ENCODE data around the gene GNG3.
A peak's percentile ranks its signal among the peaks of the same experiment; 100 is the strongest.

- no peak for TF ChIP-seq POLR2A (IDR thresholded peaks at IDR 0.05; ENCODE audit: low read length)
- no peak for TF ChIP-seq POLR2AphosphoS2 (conservative IDR thresholded peaks at IDR 0.05; ENCODE audit: low read length)
- TF ChIP-seq ELK1 (IDR thresholded peaks at IDR 0.05; ENCODE audit: low read depth, low read length): no peak
- peak; percentile 64 to 72 for TF ChIP-seq RAD21 (conservative IDR thresholded peaks at IDR 0.05 in 1 of 2, IDR thresholded peaks at IDR 0.05 in 1 of 2)
- peak; percentile 61 for TF ChIP-seq CTCF (IDR thresholded peaks at IDR 0.05)
- TF ChIP-seq EHMT2 (IDR thresholded peaks at IDR 0.05; ENCODE audit: low read depth): no peak
- no peak for TF ChIP-seq RFX5 (IDR thresholded peaks at IDR 0.05)
- TF ChIP-seq SMC3 (IDR thresholded peaks at IDR 0.05): peak; percentile 42; the same call in 2 of the 3 replicates
These were observed 26.6 kb upstream of the GNG3 start for GRCh38 chr11:62680825-62681240.

Data from A549 (cell line).